Astrocyte (in vitro differentiated cells and primary cell): ENCODE measurements around the gene TAB3.

ENCODE experiments used
- CTCF ChIP-seq: IDR thresholded peaks from 2 replicates; pipeline ENCODE4 v1.5.1; 2011; ENCODE audit warnings: low read depth, mild to moderate bottlenecking, inconsistent platforms, low read length, moderate library complexity; ENCODE audit not compliant: insufficient read depth
- EZH2 ChIP-seq: IDR thresholded peaks from 2 replicates; pipeline ENCODE4 v1.6.1; 2012; ENCODE audit warnings: mild to moderate bottlenecking, low read length, inconsistent platforms; ENCODE audit not compliant: insufficient read depth

- TF ChIP-seq CTCF: no peak
- no peak for TF ChIP-seq EZH2
These were observed 82.8 kb downstream of the TAB3 start for GRCh38 chrX:30806187-30806728.
